ENCODE data around the gene DECR2. TPM values are rescaled to one million over a fixed set of nuclear protein-coding genes. Genes with fewer than 3 reads are reported as not detected.
"Not testable (repeated sequence)": the region's sequence is repeated elsewhere in the genome, so short reads cannot be mapped to it uniquely, and the experiment has no call there.

The DECR2 gene
- total RNA-seq, 8 experiments from 2014 or later, result 7.1 to 24.2 (median 11.8) TPM

DNA sequence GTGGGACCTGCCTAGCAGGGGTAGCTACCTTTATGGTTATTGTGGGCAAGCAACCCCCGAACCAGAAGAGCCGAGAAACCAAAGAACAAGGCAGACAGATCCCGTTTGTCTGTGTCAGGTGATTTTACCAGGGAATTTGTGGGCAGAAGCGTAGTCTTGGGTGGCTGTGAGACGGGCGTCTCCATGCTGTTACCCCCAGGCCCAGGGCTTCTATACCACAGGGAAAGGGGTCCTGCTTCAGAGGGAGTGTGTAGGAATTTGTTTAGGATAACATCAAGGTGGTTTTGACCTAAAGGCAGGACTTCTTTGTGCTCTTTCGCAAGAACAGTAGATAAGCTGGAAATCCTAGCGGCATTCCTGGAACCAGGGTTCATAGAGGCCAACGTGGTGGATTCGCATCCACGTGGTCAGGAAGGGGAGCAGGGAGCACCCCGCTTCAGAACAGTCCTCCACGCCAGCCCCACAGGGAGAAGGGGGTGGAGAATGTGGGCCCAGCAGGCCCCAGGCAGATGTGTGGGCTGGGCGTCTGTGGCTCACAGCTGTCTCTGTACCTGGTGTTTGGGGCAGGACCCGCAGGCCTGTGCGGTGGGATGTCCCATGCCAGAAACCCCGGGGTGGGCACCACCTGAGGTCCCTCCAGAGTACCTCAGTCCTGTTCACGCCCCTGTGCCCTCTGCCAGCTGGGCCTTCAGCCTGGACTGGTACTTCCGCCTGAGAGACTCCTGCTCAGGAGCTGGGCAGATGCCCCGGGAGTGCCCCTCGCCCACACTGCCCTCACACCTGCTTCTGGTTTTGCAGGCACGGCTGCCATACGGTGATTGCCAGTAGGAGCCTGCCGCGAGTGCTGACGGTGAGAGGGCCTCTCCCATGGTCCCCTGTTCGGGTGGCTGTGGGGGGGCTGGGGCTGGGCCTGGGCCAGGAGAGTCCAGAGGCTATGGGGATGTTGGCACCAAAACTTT, 4.1 kb downstream of the DECR2 start:
- no peak for ATAC-seq (replicated peaks in 6 of 8)
- Histone ChIP-seq H3K27ac (no peak overlapping the region), H3K4me1 (replicated peaks in 1 of 2) (peaks cover under 1 to 2% of the 10 kb centered on the region in 2 donors), H3K4me3 (no peak overlapping the region)
- WGBS, 10 experiments, result 80 to 100% (median 90%) methylated on average over 1 to 8 of the region's 27 CpGs; no CpG with 5 or more reads in 2 of the 10 experiments
- in situ Hi-C loops (cut with MboI; ENCODE audit: low pct_unique_long_range_greater_than_20kb in 2 of 9, low sequenced_read_pairs in 9 of 9, unreplicated experiment in 9 of 9), result no loop called here

GRCh38 chr16:407253-407652, 5.6 kb downstream of the DECR2 start:
- Histone ChIP-seq H3K4me1 (replicated peaks in 1 of 2) (no peaks in the 10 kb centered on the region), H3K27ac (no peak overlapping the region), H3K4me3 (no peak overlapping the region)
- in situ Hi-C loops (cut with MboI; ENCODE audit: low pct_unique_long_range_greater_than_20kb in 2 of 9, low sequenced_read_pairs in 9 of 9, unreplicated experiment in 9 of 9), result no loop called here
- WGBS, 10 experiments, result 40 to 70% (median 47%) methylated on average over 2 to 3 of the region's 16 CpGs; no CpG with 5 or more reads in 6 of the 10 experiments
- no peak for ATAC-seq (replicated peaks in 6 of 8)

- Histone ChIP-seq H3K27ac (no peak overlapping the region), H3K4me1 (replicated peaks in 1 of 2) (no peaks in the 10 kb centered on the region), H3K4me3 (no peak overlapping the region)
- in situ Hi-C loops (cut with MboI; ENCODE audit: low pct_unique_long_range_greater_than_20kb in 2 of 9, low sequenced_read_pairs in 9 of 9, unreplicated experiment in 9 of 9), result no loop called here
- peak in 4 of 8 experiments; percentile 3 to 30 (median 20) for ATAC-seq (replicated peaks in 6 of 8)
- 80 to 98% (median 93%) methylated on average over 1 to 6 of the region's 36 CpGs; no CpG with 5 or more reads in 7 of the 10 experiments for WGBS, 10 experiments
Observed at GRCh38 chr16:410516-411178, 9.0 kb downstream of the DECR2 start.

- WGBS, 10 experiments, result 60 to 100% (median 95%) methylated on average over 1 to 6 of the region's 26 CpGs; no CpG with 5 or more reads in 6 of the 10 experiments
- ATAC-seq (replicated peaks in 6 of 8), result peak in 1 of 8 experiments; percentile 7
- H3K4me1 ChIP-seq (replicated peaks in 1 of 2), result no peaks in the 10 kb centered on the region
- H3K4me3 ChIP-seq, result no peak overlapping the region
- no peak overlapping the region for H3K27ac ChIP-seq
- in situ Hi-C loops (cut with MboI; ENCODE audit: low pct_unique_long_range_greater_than_20kb in 2 of 9, low sequenced_read_pairs in 9 of 9, unreplicated experiment in 9 of 9), result no loop called here
Observed at GRCh38 chr16:411576-412265, 10.0 kb downstream of the DECR2 start.

DNA sequence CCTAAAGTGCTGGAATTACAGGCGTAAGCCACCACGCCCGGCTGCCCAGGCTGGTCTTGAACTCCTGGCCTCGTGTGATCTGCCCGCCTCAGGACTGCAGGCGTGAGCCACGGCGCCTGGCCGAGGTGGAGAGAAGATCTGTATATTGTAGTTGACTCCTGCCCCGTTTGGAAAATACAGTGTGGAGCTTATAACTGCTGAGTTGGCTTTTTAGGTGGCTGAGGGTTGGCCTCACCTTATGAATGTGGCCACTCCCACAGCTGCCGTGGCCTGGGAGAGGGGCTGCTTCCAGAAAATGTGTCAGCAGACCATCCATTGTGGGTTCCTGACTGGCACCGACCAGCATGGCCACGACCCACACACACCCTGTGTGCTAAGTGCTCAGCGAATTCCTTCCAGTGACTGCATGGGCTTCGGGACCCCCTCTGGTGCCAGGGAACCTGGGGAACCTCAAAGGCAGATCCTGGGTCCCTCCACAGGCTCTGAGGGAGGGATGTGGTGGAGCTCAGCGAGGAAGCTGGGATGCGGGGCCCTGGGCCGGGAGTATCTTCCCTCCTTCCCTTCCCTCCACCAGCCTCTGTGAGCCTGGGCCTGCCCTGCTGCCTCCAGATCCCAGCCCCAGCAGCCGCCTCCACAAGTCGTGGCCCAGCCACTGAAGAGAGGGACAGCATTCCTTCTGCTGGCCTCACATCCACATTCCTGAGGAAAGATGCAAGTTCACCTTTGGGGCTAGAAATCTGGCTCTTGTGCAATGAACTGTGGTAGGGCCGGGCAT, 12.9 kb downstream of the DECR2 start:
- Histone ChIP-seq H3K27ac (no peak overlapping the region), H3K4me3 (no peak overlapping the region), H3K4me1 (replicated peaks in 1 of 2) (no peaks in the 10 kb centered on the region)
- 59 to 100% (median 79%) methylated on average over 1 to 17 of the region's 21 CpGs; no CpG with 5 or more reads in 3 of the 10 experiments for WGBS, 10 experiments
- in situ Hi-C loops (cut with MboI; ENCODE audit: low pct_unique_long_range_greater_than_20kb in 2 of 9, low sequenced_read_pairs in 9 of 9, unreplicated experiment in 9 of 9), result no loop called here
- ATAC-seq (replicated peaks in 6 of 8), result no peak

GRCh38 chr16:415170-415498, 13.4 kb downstream of the DECR2 start:
- in situ Hi-C loops (cut with MboI; ENCODE audit: low pct_unique_long_range_greater_than_20kb in 2 of 9, low sequenced_read_pairs in 9 of 9, unreplicated experiment in 9 of 9); H3K4me3 ChIP-seq; ATAC-seq (replicated peaks in 6 of 8); H3K27ac ChIP-seq; H3K4me1 ChIP-seq (replicated peaks in 1 of 2): not testable (repeated sequence)
- 83 to 100% (median 100%) methylated on average over 1 to 2 of the region's 3 CpGs; no CpG with 5 or more reads in 6 of the 10 experiments for WGBS, 10 experiments

DNA sequence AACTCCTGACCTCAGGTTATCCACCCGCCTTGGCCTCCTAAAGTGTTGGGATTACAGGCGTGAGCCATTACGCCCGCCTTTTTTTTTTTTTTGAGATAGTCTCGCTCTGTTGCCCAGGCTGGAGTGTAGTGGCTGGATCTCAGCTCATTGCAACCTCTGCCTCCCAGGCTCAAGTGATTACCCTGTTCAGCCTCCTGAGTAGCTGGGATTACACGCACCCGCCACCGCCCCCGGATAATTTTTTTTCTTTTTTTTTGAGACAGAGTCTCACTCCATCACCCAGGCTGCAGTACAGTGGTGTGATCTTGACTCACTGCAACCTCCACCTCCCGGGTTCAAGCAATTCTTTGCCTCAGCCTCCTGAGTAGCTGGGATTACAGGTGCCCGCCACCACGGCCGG, 20.5 kb downstream of the DECR2 start:
- peaks cover 13 to 14% of the 10 kb centered on the region in 2 donors for H3K4me1 ChIP-seq (replicated peaks in 1 of 2)
- ATAC-seq (replicated peaks in 6 of 8); H3K27ac ChIP-seq; in situ Hi-C loops (cut with MboI; ENCODE audit: low pct_unique_long_range_greater_than_20kb in 2 of 9, low sequenced_read_pairs in 9 of 9, unreplicated experiment in 9 of 9); H3K4me3 ChIP-seq: not testable (repeated sequence)
- whole genome bisulfite sequencing, 10 experiments, result 73 to 100% (median 94%) methylated on average over 1 to 9 of the region's 13 CpGs; no CpG with 5 or more reads in 3 of the 10 experiments

GRCh38 chr16:424033-424622, 22.4 kb downstream of the DECR2 start:
- Histone ChIP-seq H3K4me3 (peak overlapping the region; percentile 68 to 94 (median 80)), H3K27ac (no peak overlapping the region), H3K4me1 (replicated peaks in 1 of 2) (peaks cover 25 to 29% of the 10 kb centered on the region in 2 donors)
- WGBS, 10 experiments, result 4 to 83% (median 54%) methylated on average over 1 to 13 of the region's 20 CpGs; no CpG with 5 or more reads in 1 of the 10 experiments
- in situ Hi-C loops (cut with MboI; ENCODE audit: low pct_unique_long_range_greater_than_20kb in 2 of 9, low sequenced_read_pairs in 9 of 9, unreplicated experiment in 9 of 9), result no loop called here
- ATAC-seq (replicated peaks in 6 of 8), result peak in 2 of 8 experiments; percentile 12 to 18

DNA sequence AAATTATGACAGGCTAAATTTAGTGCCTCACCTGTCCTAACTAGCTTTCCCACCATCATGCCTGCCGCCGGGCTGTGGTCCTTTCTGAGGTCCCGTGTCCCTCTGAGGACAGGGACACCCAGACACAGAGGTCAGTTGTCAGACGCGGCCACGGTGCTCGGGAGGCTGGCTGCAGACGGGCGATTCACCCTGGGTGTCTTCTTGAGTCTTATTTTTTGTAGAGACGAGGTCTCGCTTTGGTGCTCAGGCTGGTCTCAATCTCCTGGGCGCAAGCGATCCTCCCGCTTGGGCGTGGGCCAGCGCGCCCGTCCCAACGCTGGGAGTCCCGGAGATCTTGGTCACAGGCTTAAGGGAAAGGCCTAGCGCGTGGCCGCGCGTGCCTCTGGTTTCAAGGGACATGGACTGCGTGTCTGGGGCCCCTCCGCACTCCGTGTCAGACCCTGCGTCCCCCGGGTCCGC, 23.0 kb downstream of the DECR2 start:
- 0 to 33% (median 10%) methylated on average over 2 to 10 of the region's 31 CpGs; no CpG with 5 or more reads in 4 of the 10 experiments for WGBS, 10 experiments
- H3K4me3 ChIP-seq, result peak overlapping the region; percentile 68 to 94 (median 80)
- in situ Hi-C loops (cut with MboI; ENCODE audit: low pct_unique_long_range_greater_than_20kb in 2 of 9, low sequenced_read_pairs in 9 of 9, unreplicated experiment in 9 of 9), result no loop called here
- peak overlapping the region; percentile 76 to 89 for H3K27ac ChIP-seq
- ATAC-seq (replicated peaks in 6 of 8), result peak in 3 of 8 experiments; percentile 5 to 25 (median 16)
- peaks cover 27 to 29% of the 10 kb centered on the region in 2 donors for H3K4me1 ChIP-seq (replicated peaks in 1 of 2)

GRCh38 chr16:425082-425718, 23.5 kb downstream of the DECR2 start, which contains the start of gene RAB11FIP3:
TSS of gene RAB11FIP3 (plus strand) at chr16:425649. CDS start at chr16:426007, 358 bp downstream.
- in situ Hi-C loops (cut with MboI; ENCODE audit: low pct_unique_long_range_greater_than_20kb in 2 of 9, low sequenced_read_pairs in 9 of 9, unreplicated experiment in 9 of 9), result no loop called here
- ATAC-seq (replicated peaks in 6 of 8), result peak; percentile 75 to 93 (median 86)

DNA sequence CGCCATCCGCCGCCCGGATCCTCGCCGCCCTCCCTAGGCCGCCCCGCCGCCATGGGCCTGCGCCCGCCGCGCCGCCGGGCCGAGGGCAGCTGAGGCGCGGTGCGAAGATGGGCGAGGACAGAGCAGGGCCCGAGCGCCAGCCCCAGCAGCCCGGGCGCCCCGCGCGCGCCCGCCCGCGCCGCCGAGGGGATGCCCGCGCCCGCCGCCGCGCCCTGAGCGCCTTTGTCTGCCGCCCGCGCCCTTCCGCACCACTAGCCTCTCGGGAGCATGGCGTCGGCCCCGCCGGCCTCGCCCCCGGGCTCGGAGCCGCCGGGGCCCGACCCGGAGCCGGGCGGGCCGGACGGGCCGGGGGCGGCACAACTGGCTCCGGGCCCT, 24.0 kb downstream of the DECR2 start:
- in situ Hi-C loops (cut with MboI; ENCODE audit: low pct_unique_long_range_greater_than_20kb in 2 of 9, low sequenced_read_pairs in 9 of 9, unreplicated experiment in 9 of 9), result no loop called here
- H3K4me1 ChIP-seq (replicated peaks in 1 of 2), result peaks cover 32 to 33% of the 10 kb centered on the region in 2 donors
- peak overlapping the region; percentile 76 to 89 for H3K27ac ChIP-seq
- peak overlapping the region; percentile 68 to 94 (median 80) for H3K4me3 ChIP-seq
- WGBS, 10 experiments, result no CpG with 5 or more reads among the region's 63 CpGs
- ATAC-seq (replicated peaks in 6 of 8), result peak; percentile 40 to 74 (median 56)

More at GRCh38 chr16:425082-425718, 23.5 kb downstream of the DECR2 start, which contains the start of gene RAB11FIP3:
- Histone ChIP-seq H3K4me3 (peak within 1 kb of the TSS; percentile 68 to 94 (median 80)), H3K27ac (peak within 1 kb of the TSS; percentile 76 to 89), H3K4me1 (replicated peaks in 1 of 2) (peaks cover 30 to 32% of the 10 kb centered on the region in 2 donors)
- WGBS, 10 experiments, result 0% methylated on average over 2 of the region's 77 CpGs; no CpG with 5 or more reads in 9 of the 10 experiments
